Effector memory CD8-positive, alpha-beta T cell (primary cell): ENCODE results near the gene SLC39A13.

Source experiments
- ATAC-seq: fragments of 150-1000 bp; cut with Tn5 transposase; replicated peaks from 2 replicates; pipeline ENCODE4 v1.10.0; 2021; ENCODE audit warnings: mild to moderate bottlenecking, moderate library complexity
- DNase-seq, 3 experiments: peaks; one replicate each; pipeline ENCODE4 v3.0.0; 2021
- H3K27ac Mint-ChIP-seq, 2 donors: one replicate each; pipeline ENCODE4 v1.8.0; 2022; ENCODE audit warnings: mild to moderate bottlenecking in 2 of 2, mixed read lengths in 2 of 2, moderate library complexity in 2 of 2
- H3K27me3 Mint-ChIP-seq, 2 donors: one replicate each; pipeline ENCODE4 v1.8.0; 2022; ENCODE audit warnings: mixed read lengths in 2 of 2
- H3K36me3 Mint-ChIP-seq: one replicate; pipeline ENCODE4 v1.8.0; 2022; ENCODE audit warnings: mild to moderate bottlenecking, moderate library complexity, mixed read lengths; ENCODE audit not compliant: insufficient read depth
- H3K4me1 Mint-ChIP-seq, 2 donors: one replicate each; pipeline ENCODE4 v1.8.0; 2022; ENCODE audit warnings: low read depth in 2 of 2, mixed read lengths in 2 of 2
- H3K4me3 Mint-ChIP-seq, 2 donors: one replicate each; pipeline ENCODE4 v1.8.0; 2022; ENCODE audit warnings: mild to moderate bottlenecking in 2 of 2, mixed read lengths in 2 of 2, moderate library complexity in 2 of 2
- H3K9me3 Mint-ChIP-seq, 2 donors: one replicate each; pipeline ENCODE4 v1.8.0; 2022; ENCODE audit warnings: mixed read lengths in 2 of 2

Gene SLC39A13

DNA sequence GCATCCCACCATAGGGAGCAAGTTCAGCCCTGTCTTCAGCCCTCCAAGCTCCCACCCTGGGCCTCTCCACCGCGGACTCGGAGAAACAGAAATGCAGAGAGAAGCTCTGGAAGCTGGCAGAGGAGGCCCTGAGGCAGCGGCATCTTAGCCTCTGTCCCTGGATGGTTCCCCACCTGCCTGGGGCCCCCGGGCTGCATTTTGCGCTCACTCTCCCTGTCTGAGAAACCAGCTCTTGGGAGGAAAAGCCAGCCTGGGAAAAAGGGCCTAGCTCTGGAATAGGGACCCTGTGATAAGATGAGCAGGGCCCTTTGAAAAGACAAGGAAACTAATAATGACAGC, 18.0 kb upstream of the SLC39A13 start:
- Mint-ChIP-seq H3K27me3 (no peaks in the 10 kb centered on the region), H3K27ac (no peak overlapping the region), H3K9me3 (no peaks in the 10 kb centered on the region), H3K4me3 (peak overlapping the region in 1 of 2 donors; percentile 64), H3K36me3 (peaks cover 5% of the 10 kb centered on the region), H3K4me1 (peaks cover 30 to 53% of the 10 kb centered on the region in 2 donors)
- DNase-seq: no peak
- ATAC-seq: no peak

DNA sequence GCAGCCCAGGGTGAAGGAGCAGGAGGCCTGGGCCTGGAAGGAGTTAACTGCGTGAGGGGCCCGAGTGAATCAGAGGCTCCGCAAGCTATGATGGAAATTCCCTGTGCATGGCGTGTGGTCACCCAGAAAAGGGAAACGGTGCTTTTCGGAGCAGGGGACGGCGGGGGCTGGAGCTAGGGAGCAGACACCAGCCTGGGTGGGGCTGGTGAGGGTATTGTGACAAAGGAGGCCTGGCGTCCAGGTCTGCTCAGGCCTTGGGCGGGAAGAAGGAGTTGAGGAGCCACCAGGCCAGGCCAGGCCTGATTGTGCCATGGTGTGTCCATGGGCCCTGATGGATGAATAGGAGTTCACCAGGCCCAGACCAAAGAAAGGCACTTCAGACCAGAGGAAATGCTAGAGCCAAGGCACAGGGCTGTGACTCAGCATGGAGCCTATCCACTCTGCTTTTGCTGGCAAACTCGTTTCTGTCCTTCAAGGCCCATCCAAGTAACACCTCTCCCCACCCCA, 17.3 kb upstream of the SLC39A13 start:
- H3K9me3 Mint-ChIP-seq: no peaks in the 10 kb centered on the region
- no peak overlapping the region for H3K4me3 Mint-ChIP-seq
- DNase-seq: no peak
- H3K27me3 Mint-ChIP-seq: no peaks in the 10 kb centered on the region
- ATAC-seq: peak; percentile 16
- H3K36me3 Mint-ChIP-seq: peaks cover 5% of the 10 kb centered on the region
- peak overlapping the region; percentile 63 to 95 for H3K27ac Mint-ChIP-seq
- peaks cover 34 to 57% of the 10 kb centered on the region in 2 donors for H3K4me1 Mint-ChIP-seq

DNA sequence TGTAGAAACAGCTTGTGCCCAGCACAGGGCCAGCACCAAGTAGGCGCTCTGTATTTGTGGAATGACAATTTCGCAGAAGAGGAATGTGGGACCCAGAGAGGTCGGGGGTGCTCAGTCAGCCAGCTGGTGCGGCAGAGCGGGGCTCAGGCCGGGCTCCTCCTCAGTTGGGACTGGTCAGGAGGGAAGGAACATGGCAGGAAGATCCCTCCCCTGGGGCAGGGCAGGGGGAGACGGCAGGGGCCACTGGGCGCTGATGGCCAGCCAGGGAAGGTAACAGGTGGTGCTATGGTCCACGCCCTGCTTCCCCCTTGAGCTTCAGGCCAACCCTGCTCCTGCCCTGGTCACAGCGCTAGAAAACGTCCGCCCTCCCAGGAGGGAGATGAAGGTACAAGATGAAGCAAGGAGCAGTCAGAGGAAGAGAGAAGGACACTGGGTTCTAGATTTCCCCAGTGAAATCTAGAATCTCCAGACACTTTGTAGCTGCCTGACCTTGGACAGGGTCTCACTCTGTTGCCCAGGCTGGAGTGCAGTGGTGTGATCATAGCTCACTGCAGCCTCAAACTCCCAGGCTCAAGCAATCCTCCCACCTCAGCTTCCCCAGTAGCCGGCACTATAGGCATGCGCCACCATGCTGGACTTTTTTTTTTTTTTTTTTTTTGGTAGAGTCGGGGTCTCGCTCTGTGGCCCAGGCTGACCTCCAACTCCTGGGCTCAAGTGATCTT, 16.5 kb upstream of the SLC39A13 start:
- Mint-ChIP-seq H3K4me1 (peaks cover 34 to 57% of the 10 kb centered on the region in 2 donors), H3K4me3 (no peak overlapping the region), H3K27me3 (no peaks in the 10 kb centered on the region), H3K36me3 (peaks cover 5% of the 10 kb centered on the region), H3K9me3 (no peaks in the 10 kb centered on the region), H3K27ac (peak overlapping the region; percentile 63 to 95)
- ATAC-seq (no peak), DNase-seq (no peak)

DNA sequence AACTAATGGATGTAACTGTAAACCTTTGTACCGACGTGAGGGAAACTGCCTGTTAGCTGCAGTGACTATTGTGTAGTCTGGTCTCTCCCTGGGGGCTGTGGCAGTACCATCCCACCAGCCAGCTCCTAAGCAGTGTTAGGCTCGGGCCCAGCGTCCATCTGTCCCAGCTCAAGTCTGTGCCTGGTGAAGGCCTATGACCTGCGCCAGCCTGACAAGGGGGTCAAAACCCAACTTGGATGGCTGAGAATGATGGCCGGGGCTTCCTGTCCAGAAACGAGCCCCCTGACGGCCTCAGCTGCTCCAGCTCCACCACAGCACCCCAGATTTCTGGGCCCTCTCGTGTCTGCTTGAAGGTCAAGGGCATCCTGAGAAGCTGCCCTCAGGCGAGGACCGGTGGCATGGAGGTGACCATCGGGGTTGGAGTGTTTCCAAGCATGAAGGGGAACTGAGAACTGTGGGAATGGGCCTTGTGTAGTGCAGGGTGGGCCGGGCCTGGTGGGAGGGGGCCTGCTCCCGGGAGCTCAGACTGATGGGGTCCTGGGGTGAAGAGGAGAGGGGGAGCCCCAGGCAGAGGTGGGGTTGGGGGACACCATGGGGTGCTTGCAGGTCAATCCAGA, 15.7 kb upstream of the SLC39A13 start:
- H3K27me3 Mint-ChIP-seq: no peaks in the 10 kb centered on the region
- H3K27ac Mint-ChIP-seq: peak overlapping the region; percentile 49 to 95
- H3K4me1 Mint-ChIP-seq: peaks cover 34 to 61% of the 10 kb centered on the region in 2 donors
- H3K9me3 Mint-ChIP-seq: no peaks in the 10 kb centered on the region
- DNase-seq: no peak
- ATAC-seq: no peak
- no peak overlapping the region for H3K4me3 Mint-ChIP-seq
- peaks cover 5% of the 10 kb centered on the region for H3K36me3 Mint-ChIP-seq

DNA sequence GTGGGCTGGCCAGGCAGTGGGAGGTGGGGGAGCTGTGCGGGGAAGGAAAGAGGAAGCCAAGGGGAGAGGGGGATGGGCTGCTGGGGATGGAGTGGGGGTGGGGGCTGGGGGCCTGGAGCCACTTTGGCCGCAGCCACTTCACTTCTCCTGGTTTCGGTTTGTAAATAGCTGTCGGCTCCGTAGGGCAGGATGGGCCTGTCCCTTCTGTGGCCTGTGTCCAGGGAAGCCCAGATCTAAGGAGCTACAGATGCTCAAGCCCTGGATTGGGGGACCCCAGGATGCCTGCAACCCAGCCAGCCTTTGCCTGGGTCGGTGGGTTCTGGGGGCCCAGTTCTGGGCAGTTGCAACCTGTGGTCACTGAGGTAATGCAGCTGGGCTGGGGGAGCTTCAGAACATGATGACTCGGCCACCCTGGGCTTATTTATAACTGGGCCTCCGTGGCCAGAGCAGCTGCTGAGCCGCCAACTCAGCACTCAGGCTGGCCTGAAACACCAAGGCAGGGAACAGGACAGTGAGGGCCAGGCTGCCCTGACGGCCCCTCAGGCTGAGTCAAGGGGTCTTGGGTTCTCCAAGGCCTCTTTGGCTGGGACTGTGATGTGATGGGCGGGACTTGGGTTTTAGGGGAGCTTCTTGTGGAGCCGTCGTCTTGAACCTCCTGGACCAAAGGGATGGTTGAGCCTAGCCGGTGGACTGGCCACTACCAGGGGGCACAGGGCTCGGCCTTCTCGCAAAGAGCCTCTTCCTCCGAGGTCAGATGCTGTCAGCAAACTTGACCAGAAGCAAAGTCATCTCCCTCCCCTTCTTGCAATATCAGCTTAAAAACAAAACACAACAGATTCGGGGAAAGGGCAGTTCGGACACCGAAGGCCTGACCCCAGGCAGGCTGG, 15.0 kb upstream of the SLC39A13 start:
- Mint-ChIP-seq H3K36me3 (peaks cover 5% of the 10 kb centered on the region), H3K9me3 (no peaks in the 10 kb centered on the region), H3K4me1 (peaks cover 34 to 55% of the 10 kb centered on the region in 2 donors), H3K4me3 (peak overlapping the region; percentile 65 to 68), H3K27ac (peak overlapping the region; percentile 87 to 95), H3K27me3 (no peaks in the 10 kb centered on the region)
- DNase-seq: no peak
- no peak for ATAC-seq

DNA sequence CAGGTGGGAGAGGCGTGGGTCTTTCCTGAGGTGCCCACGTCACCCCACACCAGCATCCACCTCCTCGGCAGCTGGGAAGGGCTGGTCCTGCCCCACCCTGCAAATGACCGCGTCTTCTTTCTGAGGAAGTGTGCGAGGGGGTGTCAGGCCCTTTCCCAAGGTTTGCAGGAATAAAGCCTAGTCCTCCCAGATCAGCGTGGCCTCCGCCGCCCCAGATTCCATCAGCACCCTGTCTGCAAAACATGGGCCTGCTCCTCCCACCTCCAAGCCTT, 14.4 kb upstream of the SLC39A13 start:
- DNase-seq (no peak), ATAC-seq (no peak)
- no peaks in the 10 kb centered on the region for H3K9me3 Mint-ChIP-seq
- peak overlapping the region; percentile 87 to 95 for H3K27ac Mint-ChIP-seq
- H3K36me3 Mint-ChIP-seq: peaks cover 5% of the 10 kb centered on the region
- peak overlapping the region; percentile 65 to 68 for H3K4me3 Mint-ChIP-seq
- no peaks in the 10 kb centered on the region for H3K27me3 Mint-ChIP-seq
- H3K4me1 Mint-ChIP-seq: peaks cover 34 to 52% of the 10 kb centered on the region in 2 donors

DNA sequence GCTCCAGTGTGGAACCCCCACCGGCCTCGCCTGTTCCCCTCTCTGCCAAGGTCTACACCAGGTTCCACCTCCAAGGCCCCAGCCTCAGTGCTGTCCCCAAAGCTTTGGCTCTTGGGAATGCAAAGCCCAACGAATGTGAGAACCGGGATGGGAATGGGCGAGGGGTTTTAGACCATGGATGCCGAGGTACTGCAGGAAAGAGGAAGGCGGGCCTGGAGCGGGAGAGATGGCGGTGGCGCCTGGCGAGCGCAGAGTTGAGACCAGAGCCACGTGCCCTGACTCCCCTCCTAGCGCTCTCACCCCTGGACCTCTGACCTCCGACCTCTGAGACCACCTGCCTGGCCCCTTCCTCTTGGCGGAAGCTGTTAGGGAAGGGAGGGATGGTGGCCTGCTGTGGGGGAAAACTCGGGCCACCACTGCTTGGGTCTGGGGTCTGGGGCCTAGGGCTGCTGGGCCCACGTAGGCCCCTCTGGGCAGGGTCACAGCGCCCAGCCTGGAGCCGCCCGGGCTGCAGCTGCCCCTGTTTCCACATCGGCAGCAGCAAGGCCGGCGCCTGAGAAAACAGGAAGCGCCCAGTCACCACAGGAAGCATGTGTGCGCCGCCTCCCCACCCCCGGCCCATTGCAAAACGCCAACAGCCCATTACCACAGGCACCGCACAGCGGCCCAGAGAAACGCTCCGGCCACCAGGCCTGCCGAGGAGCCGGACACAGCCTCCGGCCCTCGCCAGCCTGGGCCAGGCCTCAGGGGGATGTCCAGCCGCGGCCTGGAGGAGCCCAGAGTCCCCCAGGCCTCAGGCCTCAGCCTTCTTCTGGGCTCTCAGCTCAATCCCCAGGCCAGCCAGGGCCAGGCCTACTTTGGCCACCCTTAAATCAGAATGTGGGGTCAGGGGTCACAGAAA, 13.8 kb upstream of the SLC39A13 start:
- Mint-ChIP-seq H3K4me3 (peak overlapping the region; percentile 65 to 68), H3K36me3 (peaks cover 5% of the 10 kb centered on the region), H3K27ac (peak overlapping the region; percentile 87 to 95), H3K9me3 (no peaks in the 10 kb centered on the region), H3K27me3 (no peaks in the 10 kb centered on the region), H3K4me1 (peaks cover 33 to 49% of the 10 kb centered on the region in 2 donors)
- DNase-seq (peak in 1 of 3 experiments; percentile 29), ATAC-seq (peak; percentile 87)

DNA sequence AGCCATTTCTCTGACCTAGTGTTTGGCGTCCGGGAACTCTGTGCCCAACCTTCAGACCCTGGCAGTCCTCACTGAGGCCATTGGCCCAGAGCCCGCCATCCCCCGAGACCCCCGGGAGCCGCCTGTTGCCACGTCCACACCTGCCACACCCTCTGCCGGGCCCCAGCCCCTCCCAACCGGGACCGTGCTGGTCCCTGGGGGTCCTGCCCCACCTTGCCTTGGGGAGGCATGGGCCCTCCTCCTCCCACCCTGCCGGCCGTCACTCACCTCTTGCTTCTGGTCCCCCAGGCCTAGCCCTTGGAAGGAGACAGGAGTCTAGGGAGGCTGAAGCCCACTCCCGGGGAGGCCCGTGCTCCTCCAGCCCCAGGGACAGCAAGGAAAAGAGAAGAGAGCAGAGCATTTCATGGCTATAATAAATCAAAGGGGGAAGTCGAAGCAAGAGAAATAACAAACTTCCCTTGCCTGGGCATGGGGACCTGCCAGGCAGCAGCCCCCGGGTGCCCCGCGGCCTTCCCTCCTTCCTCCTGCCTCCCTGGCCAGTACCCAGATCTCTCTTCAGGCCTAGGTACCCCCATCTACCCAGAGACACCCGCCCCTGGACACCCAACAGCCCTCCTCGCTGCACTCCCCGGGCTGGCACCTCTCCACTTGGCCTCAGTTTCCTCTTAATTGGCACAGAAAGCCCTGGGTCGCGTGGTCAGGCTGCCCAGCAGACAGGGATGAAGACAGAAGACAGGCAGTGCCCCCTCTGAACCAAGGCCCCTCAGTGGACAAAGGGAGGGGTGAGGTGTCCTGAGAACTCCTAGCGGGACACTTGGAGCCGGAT, 13.0 kb upstream of the SLC39A13 start:
- DNase-seq (no peak), ATAC-seq (no peak)
- H3K27me3 Mint-ChIP-seq: no peaks in the 10 kb centered on the region
- peaks cover 29 to 44% of the 10 kb centered on the region in 2 donors for H3K4me1 Mint-ChIP-seq
- H3K27ac Mint-ChIP-seq: peak overlapping the region; percentile 87 to 95
- H3K9me3 Mint-ChIP-seq: no peaks in the 10 kb centered on the region
- peaks cover 5% of the 10 kb centered on the region for H3K36me3 Mint-ChIP-seq
- peak overlapping the region; percentile 50 to 68 for H3K4me3 Mint-ChIP-seq

DNA sequence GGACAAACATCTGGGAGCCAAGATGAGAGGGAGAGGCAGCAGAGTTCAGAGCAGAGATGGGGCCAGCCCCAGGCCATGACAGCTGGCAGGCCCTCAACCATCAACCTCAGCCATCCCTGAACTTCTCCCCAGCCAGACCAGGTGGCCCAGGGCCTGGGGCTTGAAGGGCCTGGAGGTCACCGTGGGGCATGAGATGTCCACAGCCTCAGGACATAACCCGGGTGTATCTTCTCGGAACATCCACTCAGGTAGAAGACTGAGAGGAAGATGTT, 12.4 kb upstream of the SLC39A13 start:
- H3K4me1 Mint-ChIP-seq: peaks cover 27 to 42% of the 10 kb centered on the region in 2 donors
- DNase-seq: no peak
- ATAC-seq: no peak
- no peaks in the 10 kb centered on the region for H3K27me3 Mint-ChIP-seq
- H3K36me3 Mint-ChIP-seq: peaks cover 5% of the 10 kb centered on the region
- no peaks in the 10 kb centered on the region for H3K9me3 Mint-ChIP-seq
- H3K27ac Mint-ChIP-seq: peak overlapping the region; percentile 87 to 95
- H3K4me3 Mint-ChIP-seq: peak overlapping the region; percentile 50 to 68

DNA sequence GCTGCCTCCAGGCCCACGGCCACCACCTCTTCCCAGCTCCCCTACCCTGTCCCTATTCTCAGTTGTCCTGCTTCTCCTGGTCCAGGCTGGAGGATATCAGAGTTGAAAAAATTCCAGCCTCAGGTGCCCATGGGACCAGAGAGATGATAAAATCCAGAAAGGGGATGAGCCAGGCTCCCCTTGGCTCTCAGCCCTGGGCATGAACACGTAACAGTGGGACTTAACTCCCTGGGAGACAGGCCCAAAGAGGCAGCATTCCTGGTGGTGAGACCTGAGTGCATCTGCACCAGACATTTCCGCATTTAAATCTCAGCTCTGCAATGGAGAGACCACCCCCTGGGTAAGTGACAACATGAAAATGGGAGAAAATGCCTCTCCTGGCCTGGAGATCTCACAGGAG, 10.4 kb upstream of the SLC39A13 start:
- DNase-seq (no peak), ATAC-seq (no peak)
- Mint-ChIP-seq H3K4me1 (peaks cover 20 to 34% of the 10 kb centered on the region in 2 donors), H3K4me3 (peak overlapping the region in 1 of 2 donors; percentile 46), H3K36me3 (peaks cover 5% of the 10 kb centered on the region), H3K27ac (peak overlapping the region in 1 of 2 donors; percentile 8), H3K9me3 (no peaks in the 10 kb centered on the region), H3K27me3 (no peaks in the 10 kb centered on the region)

DNA sequence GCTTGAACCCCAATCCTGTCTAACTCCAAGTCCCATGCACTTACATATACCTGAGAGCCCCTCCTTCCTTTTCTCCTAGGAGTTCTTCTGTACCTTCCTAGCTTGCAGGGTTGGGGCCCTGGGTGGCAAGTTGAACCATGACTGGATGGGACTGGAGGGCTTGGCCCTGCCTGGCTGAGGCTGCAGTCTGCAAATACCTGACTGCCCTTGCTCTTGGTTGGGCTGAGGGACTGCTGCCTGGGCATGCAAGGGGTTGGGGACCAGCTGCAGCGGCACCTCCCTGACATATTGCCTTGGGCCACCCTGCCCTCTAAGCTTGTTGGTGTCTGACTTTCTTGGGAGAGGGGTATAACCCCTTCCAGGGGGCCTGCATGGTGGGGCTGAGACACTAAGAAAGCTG, 9.8 kb upstream of the SLC39A13 start:
- H3K36me3 Mint-ChIP-seq: peaks cover 5% of the 10 kb centered on the region
- DNase-seq (no peak), ATAC-seq (no peak)
- H3K4me1 Mint-ChIP-seq: peaks cover 20 to 30% of the 10 kb centered on the region in 2 donors
- H3K27ac Mint-ChIP-seq: peak overlapping the region in 1 of 2 donors; percentile 8
- H3K27me3 Mint-ChIP-seq: no peaks in the 10 kb centered on the region
- peak overlapping the region; percentile 46 to 83 for H3K4me3 Mint-ChIP-seq
- no peaks in the 10 kb centered on the region for H3K9me3 Mint-ChIP-seq
